Loucy (cell line): ENCODE measurements around the gene GUCY1B1.

Experiments
- H2AFZ ChIP-seq: fragments of 200-600 bp; sonication (generic); 2 replicates; pipeline ENCODE4 v1.6.0; 2016; ENCODE audit warnings: antibody characterized with exemption, mild to moderate bottlenecking, low read length, moderate library complexity
- H3F3A ChIP-seq: fragments of 200-600 bp; 2 replicates; pipeline ENCODE4 v1.6.0; 2016; ENCODE audit warnings: antibody characterized with exemption, low read depth, mild to moderate bottlenecking
- H3K27me3 ChIP-seq: fragments of 200-600 bp; sonication (generic); 2 replicates; pipeline ENCODE4 v1.6.1; 2014; ENCODE audit warnings: low read length, mild to moderate bottlenecking; ENCODE audit not compliant: insufficient read depth, poor library complexity, severe bottlenecking
- H3K36me3 ChIP-seq: fragments of 200-600 bp; sonication (generic); 2 replicates; pipeline ENCODE4 v1.6.1; 2016; ENCODE audit warnings: low read length; ENCODE audit not compliant: insufficient read depth
- H3K4me1 ChIP-seq: fragments of 200-600 bp; sonication (generic); 2 replicates; pipeline ENCODE4 v1.5.1; 2014; ENCODE audit warnings: low read length, mild to moderate bottlenecking; ENCODE audit not compliant: insufficient read depth, poor library complexity, severe bottlenecking
- H3K4me2 ChIP-seq: fragments of 200-600 bp; sonication (generic); 2 replicates; pipeline ENCODE4 v1.6.0; 2014; ENCODE audit warnings: antibody characterized with exemption, low read length, low read depth, mild to moderate bottlenecking; ENCODE audit not compliant: poor library complexity, severe bottlenecking
- H3K4me3 ChIP-seq: fragments of 200-600 bp; sonication (generic); 2 replicates; pipeline ENCODE4 v1.5.1; 2014; ENCODE audit warnings: low read length, mild to moderate bottlenecking, mixed read lengths; ENCODE audit not compliant: poor library complexity, severe bottlenecking
- H3K79me2 ChIP-seq: fragments of 200-600 bp; sonication (generic); 2 replicates; pipeline ENCODE4 v1.6.1; 2014; ENCODE audit warnings: low read length; ENCODE audit not compliant: insufficient read depth
- H3K9ac ChIP-seq: fragments of 200-600 bp; sonication (generic); 2 replicates; pipeline ENCODE4 v1.6.0; 2014; ENCODE audit warnings: mild to moderate bottlenecking, low read depth, low read length, moderate library complexity; ENCODE audit not compliant: poor library complexity, severe bottlenecking
- H3K9me2 ChIP-seq: fragments of 200-600 bp; sonication (generic); replicated peaks from 2 replicates; pipeline ENCODE4 v1.6.1; 2016; ENCODE audit warnings: low read depth, low read length, mixed read lengths
- H3K9me3 ChIP-seq: fragments of 200-600 bp; sonication (generic); 2 replicates; pipeline ENCODE4 v1.6.1; 2014; ENCODE audit warnings: mild to moderate bottlenecking, antibody characterized with exemption, low read length, low read depth; ENCODE audit not compliant: insufficient read depth
- H4K20me1 ChIP-seq: fragments of 200-600 bp; sonication (generic); 2 replicates; pipeline ENCODE4 v1.6.0; 2014; ENCODE audit warnings: antibody characterized with exemption, low read length, mild to moderate bottlenecking; ENCODE audit not compliant: insufficient read depth, poor library complexity, severe bottlenecking
- EZH2phosphoT487 ChIP-seq: fragments of 200-600 bp; IDR thresholded peaks from 2 replicates; pipeline ENCODE4 v1.6.1; 2018; ENCODE audit warnings: antibody characterized with exemption, mild to moderate bottlenecking, moderate library complexity, borderline replicate concordance
- TF ChIP-seq, protein P1 (sequence below): fragments of 200-600 bp; sonication (generic); conservative IDR thresholded peaks from 2 replicates; pipeline ENCODE4 v1.5.1; 2014; ENCODE audit warnings: mild to moderate bottlenecking, antibody characterized with exemption, low read length

Gene GUCY1B1

DNA sequence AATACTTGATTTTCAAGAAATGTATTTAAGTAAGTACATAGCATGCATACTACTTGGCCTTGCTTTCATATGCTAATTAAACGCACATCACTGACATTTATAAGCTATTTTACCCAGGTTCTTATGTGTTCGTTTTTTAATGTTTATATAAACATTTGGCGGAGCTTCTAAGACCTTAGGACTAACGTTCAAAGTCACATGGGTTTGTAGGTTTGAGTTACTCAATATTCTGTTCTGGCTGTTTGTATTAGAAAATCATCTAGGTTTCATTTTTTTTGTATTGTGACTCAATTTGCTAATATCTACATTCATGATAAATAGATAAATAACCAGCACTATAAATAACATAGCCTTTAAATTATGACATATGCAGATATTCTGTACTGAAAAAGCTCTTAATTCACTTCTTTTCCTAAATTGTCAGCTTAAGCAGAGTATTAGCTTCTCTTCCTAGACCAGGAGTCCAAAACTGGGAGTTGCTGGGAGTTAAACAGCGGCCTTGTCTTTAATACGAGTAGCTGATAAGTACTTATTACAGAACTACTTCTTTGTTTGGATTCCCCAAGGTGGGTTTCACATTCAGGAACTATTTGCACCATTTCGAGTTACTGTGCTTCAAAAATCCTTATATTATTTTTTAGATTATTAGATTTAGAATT lies 42.0 kb downstream of the GUCY1B1 start:
- Histone ChIP-seq H3K9me3 (no peaks in the 10 kb centered on the region), H3K36me3 (peaks cover under 1% of the 10 kb centered on the region; the same call in 1 of the 2 replicates), H3F3A (no peaks in the 10 kb centered on the region), H3K9me2 (no peaks in the 10 kb centered on the region), H3K4me2 (no peak overlapping the region), H3K9ac (no peak overlapping the region), H2AFZ (no peak overlapping the region), H3K79me2 (no peaks in the 10 kb centered on the region), H3K4me3 (no peak overlapping the region), H3K4me1 (peaks cover 11% of the 10 kb centered on the region), H4K20me1 (no peaks in the 10 kb centered on the region), H3K27me3 (no peaks in the 10 kb centered on the region)
- TF ChIP-seq, protein P1, sequence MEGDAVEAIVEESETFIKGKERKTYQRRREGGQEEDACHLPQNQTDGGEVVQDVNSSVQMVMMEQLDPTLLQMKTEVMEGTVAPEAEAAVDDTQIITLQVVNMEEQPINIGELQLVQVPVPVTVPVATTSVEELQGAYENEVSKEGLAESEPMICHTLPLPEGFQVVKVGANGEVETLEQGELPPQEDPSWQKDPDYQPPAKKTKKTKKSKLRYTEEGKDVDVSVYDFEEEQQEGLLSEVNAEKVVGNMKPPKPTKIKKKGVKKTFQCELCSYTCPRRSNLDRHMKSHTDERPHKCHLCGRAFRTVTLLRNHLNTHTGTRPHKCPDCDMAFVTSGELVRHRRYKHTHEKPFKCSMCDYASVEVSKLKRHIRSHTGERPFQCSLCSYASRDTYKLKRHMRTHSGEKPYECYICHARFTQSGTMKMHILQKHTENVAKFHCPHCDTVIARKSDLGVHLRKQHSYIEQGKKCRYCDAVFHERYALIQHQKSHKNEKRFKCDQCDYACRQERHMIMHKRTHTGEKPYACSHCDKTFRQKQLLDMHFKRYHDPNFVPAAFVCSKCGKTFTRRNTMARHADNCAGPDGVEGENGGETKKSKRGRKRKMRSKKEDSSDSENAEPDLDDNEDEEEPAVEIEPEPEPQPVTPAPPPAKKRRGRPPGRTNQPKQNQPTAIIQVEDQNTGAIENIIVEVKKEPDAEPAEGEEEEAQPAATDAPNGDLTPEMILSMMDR, result no peak
- no peak for TF ChIP-seq EZH2phosphoT487

DNA sequence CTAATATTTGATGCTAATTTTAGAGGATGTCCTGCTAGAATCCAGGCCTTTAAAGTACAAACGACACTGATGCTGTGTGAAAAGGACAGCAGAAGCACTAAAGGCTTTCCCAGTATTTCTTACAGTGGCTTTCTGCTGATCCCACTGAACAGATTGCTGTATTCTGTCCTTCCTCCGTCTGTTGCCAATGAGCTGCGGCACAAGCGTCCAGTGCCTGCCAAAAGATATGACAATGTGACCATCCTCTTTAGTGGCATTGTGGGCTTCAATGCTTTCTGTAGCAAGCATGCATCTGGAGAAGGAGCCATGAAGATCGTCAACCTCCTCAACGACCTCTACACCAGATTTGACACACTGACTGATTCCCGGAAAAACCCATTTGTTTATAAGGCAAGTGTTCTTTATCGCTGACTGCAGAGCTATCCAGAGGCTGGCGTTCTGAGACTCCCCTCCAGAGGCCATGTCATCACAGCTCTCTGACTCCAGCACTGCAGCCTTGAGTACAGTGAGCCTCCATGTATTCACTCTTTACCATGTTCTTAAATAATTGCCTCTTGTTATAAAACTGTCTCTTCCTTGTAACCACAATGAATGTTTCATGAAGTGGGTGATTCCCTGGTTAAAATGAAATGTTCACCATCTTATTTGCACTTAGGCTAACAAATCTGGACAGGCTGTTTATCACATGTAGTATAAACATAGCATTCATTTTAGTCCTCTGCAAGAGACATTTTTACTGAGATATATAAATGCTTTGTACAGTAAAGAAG lies 43.6 kb downstream of the GUCY1B1 start:
- Histone ChIP-seq H3K4me3 (no peak overlapping the region), H3K27me3 (no peaks in the 10 kb centered on the region), H3K9me3 (no peaks in the 10 kb centered on the region), H3K9me2 (no peaks in the 10 kb centered on the region), H3F3A (no peaks in the 10 kb centered on the region), H3K4me1 (peaks cover 11% of the 10 kb centered on the region), H3K4me2 (no peak overlapping the region), H4K20me1 (no peaks in the 10 kb centered on the region), H3K9ac (no peak overlapping the region), H2AFZ (no peak overlapping the region), H3K79me2 (no peaks in the 10 kb centered on the region), H3K36me3 (no peaks in the 10 kb centered on the region)
- TF ChIP-seq, protein P1, result no peak
- TF ChIP-seq EZH2phosphoT487, result no peak

DNA sequence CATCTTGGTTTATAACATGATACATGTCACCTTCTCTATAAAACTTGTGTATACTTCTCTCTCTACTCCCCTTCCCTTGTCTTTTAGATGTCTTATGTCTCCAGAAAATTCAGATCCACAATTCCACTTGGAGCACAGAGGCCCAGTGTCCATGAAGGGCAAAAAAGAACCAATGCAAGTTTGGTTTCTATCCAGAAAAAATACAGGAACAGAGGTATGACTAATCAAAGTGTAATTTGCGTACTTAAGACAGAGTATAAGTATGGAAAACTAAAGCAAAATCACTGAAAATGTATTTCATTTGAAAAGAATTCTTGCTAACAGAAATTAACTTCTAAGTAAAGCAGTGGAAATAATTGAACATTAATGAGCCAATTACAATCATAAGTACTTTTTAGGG lies 46.2 kb downstream of the GUCY1B1 start:
- Histone ChIP-seq H2AFZ (no peak overlapping the region), H3K9ac (no peak overlapping the region), H3K4me2 (no peak overlapping the region), H3K4me3 (no peak overlapping the region), H3K9me3 (no peaks in the 10 kb centered on the region), H3F3A (no peaks in the 10 kb centered on the region), H3K79me2 (no peaks in the 10 kb centered on the region), H3K27me3 (no peaks in the 10 kb centered on the region), H4K20me1 (no peaks in the 10 kb centered on the region), H3K9me2 (no peaks in the 10 kb centered on the region), H3K4me1 (peaks cover 11% of the 10 kb centered on the region), H3K36me3 (no peaks in the 10 kb centered on the region)
- TF ChIP-seq, protein P1, result no peak
- no peak for TF ChIP-seq EZH2phosphoT487
